WERI-Rb-1 (cell line): ENCODE results near the gene MYEOV.

Experiments used
- DNase-seq: peaks from one replicate; pipeline ENCODE4 v3.0.0-alpha.2; 2020
- H3K27ac ChIP-seq: fragments of 250-450 bp; sonication (Bioruptor Pico); 2 replicates; pipeline ENCODE4 v1.5.1; 2020; ENCODE audit warnings: mild to moderate bottlenecking, moderate library complexity
- H3K27me3 ChIP-seq: fragments of 250-450 bp; sonication (Bioruptor Pico); 2 replicates; pipeline ENCODE4 v1.5.1; 2021; ENCODE audit warnings: mild to moderate bottlenecking, low read depth, moderate library complexity; ENCODE audit not compliant: insufficient read depth, severe bottlenecking
- H3K36me3 ChIP-seq: fragments of 250-450 bp; sonication (Bioruptor Pico); 2 replicates; pipeline ENCODE4 v1.5.1; 2020; ENCODE audit warnings: mild to moderate bottlenecking, moderate library complexity
- H3K4me3 ChIP-seq: 2 replicates; pipeline ENCODE4 v1.5.1; 2011; ENCODE audit warnings: low read depth, mild to moderate bottlenecking, control low read depth, low read length
- H3K9me3 ChIP-seq: fragments of 250-450 bp; sonication (Bioruptor Pico); 2 replicates; pipeline ENCODE4 v1.5.1; 2021; ENCODE audit warnings: mild to moderate bottlenecking, moderate library complexity; ENCODE audit not compliant: severe bottlenecking
- TF ChIP-seq, protein P1 (sequence below): IDR thresholded peaks from 2 replicates; pipeline ENCODE4 v1.5.1; 2011; ENCODE audit warnings: low read depth, mild to moderate bottlenecking, control low read depth, inconsistent platforms, low read length

MYEOV gene

GRCh38 chr11:69257134-69257533 is 36.8 kb upstream of the MYEOV start:
- no peaks in the 10 kb centered on the region for H3K36me3 ChIP-seq
- no peak overlapping the region for H3K4me3 ChIP-seq
- TF ChIP-seq, protein P1, sequence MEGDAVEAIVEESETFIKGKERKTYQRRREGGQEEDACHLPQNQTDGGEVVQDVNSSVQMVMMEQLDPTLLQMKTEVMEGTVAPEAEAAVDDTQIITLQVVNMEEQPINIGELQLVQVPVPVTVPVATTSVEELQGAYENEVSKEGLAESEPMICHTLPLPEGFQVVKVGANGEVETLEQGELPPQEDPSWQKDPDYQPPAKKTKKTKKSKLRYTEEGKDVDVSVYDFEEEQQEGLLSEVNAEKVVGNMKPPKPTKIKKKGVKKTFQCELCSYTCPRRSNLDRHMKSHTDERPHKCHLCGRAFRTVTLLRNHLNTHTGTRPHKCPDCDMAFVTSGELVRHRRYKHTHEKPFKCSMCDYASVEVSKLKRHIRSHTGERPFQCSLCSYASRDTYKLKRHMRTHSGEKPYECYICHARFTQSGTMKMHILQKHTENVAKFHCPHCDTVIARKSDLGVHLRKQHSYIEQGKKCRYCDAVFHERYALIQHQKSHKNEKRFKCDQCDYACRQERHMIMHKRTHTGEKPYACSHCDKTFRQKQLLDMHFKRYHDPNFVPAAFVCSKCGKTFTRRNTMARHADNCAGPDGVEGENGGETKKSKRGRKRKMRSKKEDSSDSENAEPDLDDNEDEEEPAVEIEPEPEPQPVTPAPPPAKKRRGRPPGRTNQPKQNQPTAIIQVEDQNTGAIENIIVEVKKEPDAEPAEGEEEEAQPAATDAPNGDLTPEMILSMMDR = no peak
- peaks cover 6% of the 10 kb centered on the region for H3K9me3 ChIP-seq
- H3K27ac ChIP-seq = no peak overlapping the region
- no peak for DNase-seq
- no peaks in the 10 kb centered on the region for H3K27me3 ChIP-seq

GRCh38 chr11:69257838-69258658 is 35.9 kb upstream of the MYEOV start:
- Histone ChIP-seq H3K36me3 (no peaks in the 10 kb centered on the region), H3K27me3 (no peaks in the 10 kb centered on the region), H3K4me3 (no peak overlapping the region), H3K9me3 (peaks cover 3% of the 10 kb centered on the region), H3K27ac (no peak overlapping the region)
- DNase-seq = no peak
- TF ChIP-seq, protein P1 = no peak

GRCh38 chr11:69259096-69259495 is 34.9 kb upstream of the MYEOV start:
- Histone ChIP-seq H3K27me3 (no peaks in the 10 kb centered on the region), H3K36me3 (no peaks in the 10 kb centered on the region), H3K9me3 (no peaks in the 10 kb centered on the region), H3K27ac (no peak overlapping the region), H3K4me3 (no peak overlapping the region)
- TF ChIP-seq, protein P1 = no peak
- no peak for DNase-seq

- DNase-seq = no peak
- TF ChIP-seq, protein P1 = no peak
Measured at GRCh38 chr11:69260622-69261021, 33.3 kb upstream of the MYEOV start.

GRCh38 chr11:69261116-69261515 is 32.8 kb upstream of the MYEOV start:
- H3K27ac ChIP-seq = no peak overlapping the region
- no peak overlapping the region for H3K4me3 ChIP-seq
- TF ChIP-seq, protein P1 = no peak
- no peak for DNase-seq
- no peaks in the 10 kb centered on the region for H3K36me3 ChIP-seq
- H3K27me3 ChIP-seq = no peaks in the 10 kb centered on the region
- no peaks in the 10 kb centered on the region for H3K9me3 ChIP-seq

More at GRCh38 chr11:69260622-69261021, 33.3 kb upstream of the MYEOV start:
- H3K4me3 ChIP-seq = no peak overlapping the region
- no peak overlapping the region for H3K27ac ChIP-seq
- no peaks in the 10 kb centered on the region for H3K36me3 ChIP-seq
- H3K27me3 ChIP-seq = no peaks in the 10 kb centered on the region
- no peaks in the 10 kb centered on the region for H3K9me3 ChIP-seq
